GM18499 (cell line): ENCODE data around the gene FBRS.
"Not testable (repeated sequence)": the region's sequence is repeated elsewhere in the genome, so short reads cannot be mapped to it uniquely, and the experiment has no call there.

Source experiments
- ATAC-seq: cut with Tn5 transposase; IDR thresholded peaks from one replicate; pipeline ENCODE4 v1.9.1; 2021; ENCODE audit warnings: moderate number of reproducible peaks; ENCODE audit not compliant: insufficient read depth, unreplicated experiment

FBRS gene

GRCh38 chr16:30696646-30697045 lies 38.4 kb downstream of the FBRS start:
- not testable (repeated sequence) for ATAC-seq

- ATAC-seq = no peak
Observed at GRCh38 chr16:30697264-30698138, 39.3 kb downstream of the FBRS start.

GRCh38 chr16:30698139-30698815 lies 40.0 kb downstream of the FBRS start:
- peak; percentile 49 for ATAC-seq

GRCh38 chr16:30698816-30699614 lies 40.8 kb downstream of the FBRS start, which contains the start of gene SRCAP:
Gene SRCAP, plus strand, starts transcription at chr16:30699171. Its CDS starts 1,654 bp downstream, at chr16:30700825.
- peak; percentile 18 for ATAC-seq

GRCh38 chr16:30699615-30700099 lies 41.4 kb downstream of the FBRS start:
- no peak for ATAC-seq

- no peak for ATAC-seq
Observed at GRCh38 chr16:30700491-30700890, 42.3 kb downstream of the FBRS start.

- no peak for ATAC-seq
Observed at GRCh38 chr16:30700971-30701370, 42.7 kb downstream of the FBRS start.

GRCh38 chr16:30703071-30703470 lies 44.8 kb downstream of the FBRS start:
- ATAC-seq = not testable (repeated sequence)

GRCh38 chr16:30703971-30704370 lies 45.7 kb downstream of the FBRS start:
- ATAC-seq = no peak

GRCh38 chr16:30706046-30706445 lies 47.8 kb downstream of the FBRS start:
- no peak for ATAC-seq

GRCh38 chr16:30710971-30711370 lies 52.7 kb downstream of the FBRS start:
- no peak for ATAC-seq

- ATAC-seq = no peak
Observed at GRCh38 chr16:30711712-30712111, 53.5 kb downstream of the FBRS start.

- no peak for ATAC-seq
Observed at GRCh38 chr16:30715750-30716445, 57.7 kb downstream of the FBRS start.

- ATAC-seq = no peak
Observed at GRCh38 chr16:30720086-30720485, 61.9 kb downstream of the FBRS start.
